Esophagus muscularis mucosa (tissue), 4 donors: ENCODE measurements around the gene PPL. TPM values are rescaled to one million over a fixed set of nuclear protein-coding genes. Genes with fewer than 3 reads are reported as not detected.

Experiments
- DNase-seq: peaks from one replicate; pipeline ENCODE4 v3.0.0-alpha.2; 2017; ENCODE audit errors: extremely low spot score
- H3K27ac ChIP-seq, 4 donors: fragments of 200-600 bp; sonication (generic); replicated peaks in 1 of 4; 1 replicate in 3 of 4; 2 replicates in 1 of 4; pipeline ENCODE4 v1.5.1; 2016 to 2019; ENCODE audit warnings: mild to moderate bottlenecking in 1 of 4
- H3K27me3 ChIP-seq, 4 donors: fragments of 200-600 bp; sonication (generic); one replicate each; pipeline versions ENCODE4 v1.5.1 to v1.6.0; 2016 to 2019
- H3K36me3 ChIP-seq, 4 donors: fragments of 200-600 bp; sonication (generic); one replicate each; pipeline ENCODE4 v1.5.1; 2016 to 2019
- H3K4me1 ChIP-seq, 4 donors: fragments of 200-600 bp; sonication (generic); one replicate each; pipeline ENCODE4 v1.5.1; 2016 to 2019
- H3K4me3 ChIP-seq, 4 donors: fragments of 200-600 bp; sonication (generic); 1 replicate in 2 of 4; 2 replicates in 2 of 4; pipeline ENCODE4 v1.5.1; 2016 to 2019; ENCODE audit warnings: mild to moderate bottlenecking in 4 of 4, moderate library complexity in 1 of 4
- H3K9me3 ChIP-seq, 4 donors: fragments of 200-600 bp; sonication (generic); 1 replicate in 3 of 4; 2 replicates in 1 of 4; pipeline ENCODE4 v1.5.1; 2016 to 2019
- EP300 ChIP-seq: sonication (generic); formaldehyde crosslinking; IDR thresholded peaks from one replicate; pipeline ENCODE4 v1.6.1; 2017; ENCODE audit warnings: antibody characterized with exemption
- POLR2A ChIP-seq: fragments of 450-650 bp; IDR thresholded peaks from one replicate; pipeline ENCODE4 v1.6.1; 2017; ENCODE audit warnings: antibody characterized with exemption, moderate library complexity, mild to moderate bottlenecking, low read depth
- POLR2AphosphoS5 ChIP-seq, 2 donors: sonication (generic); formaldehyde crosslinking; IDR thresholded peaks; one replicate each; pipeline ENCODE4 v1.6.1; 2017; ENCODE audit warnings: antibody characterized with exemption in 2 of 2
- WGBS: methylation state at CpG from one replicate; pipeline ENCODE4 v1.1.5; 2018; 5-methylcytosine and 5-hydroxymethylcytosine counted together
- intact Hi-C: fragments of 100-400 bp; cut with DNase I; formaldehyde crosslinking; loops from one replicate; pipeline ENCODE4 v1.15.1; 2023
- total RNA-seq, 4 donors: library from RNA; depleted of rRNA; stranded (reverse); fragments of >200 nt; gene quantifications; one replicate each; pipeline versions ENCODE4 v1.1.0 to v1.2.1, GENCODE V29; 2016
- TF ChIP-seq, protein P1 (sequence below), 3 experiments: fragments of 200-600 bp in 2 of 3; fragments of 450-650 bp in 1 of 3; sonication (generic) in 2 of 3; IDR thresholded peaks; one replicate each; pipeline ENCODE4 v1.5.1; 2017 to 2019; ENCODE audit warnings: antibody characterized with exemption in 3 of 3, mild to moderate bottlenecking in 2 of 3, moderate library complexity in 1 of 3

The PPL gene
- total RNA-seq, 4 donors from 2014 or later = 36.3 to 78.4 (median 57.4) TPM

GRCh38 chr16:4960579-4960978, 23.6 kb upstream of the PPL start:
- intact Hi-C loops = loop anchor here (10.0 kb wide), 1 partner anchor 114 kb away; the partner anchor contains the start of gene ALG1
- Histone ChIP-seq H3K4me1 (peaks cover 16 to 35% (median 31%) of the 10 kb centered on the region in 4 donors), H3K27me3 (no peaks in the 10 kb centered on the region), H3K9me3 (no peaks in the 10 kb centered on the region), H3K36me3 (no peaks in the 10 kb centered on the region), H3K27ac (no peak overlapping the region), H3K4me3 (no peak overlapping the region)
- WGBS = 73% methylated on average over 6 of the region's 6 CpGs
- TF ChIP-seq POLR2A (no peak), EP300 (no peak), POLR2AphosphoS5 (IDR thresholded peaks at IDR 0.05) (no peak)
- TF ChIP-seq, protein P1, sequence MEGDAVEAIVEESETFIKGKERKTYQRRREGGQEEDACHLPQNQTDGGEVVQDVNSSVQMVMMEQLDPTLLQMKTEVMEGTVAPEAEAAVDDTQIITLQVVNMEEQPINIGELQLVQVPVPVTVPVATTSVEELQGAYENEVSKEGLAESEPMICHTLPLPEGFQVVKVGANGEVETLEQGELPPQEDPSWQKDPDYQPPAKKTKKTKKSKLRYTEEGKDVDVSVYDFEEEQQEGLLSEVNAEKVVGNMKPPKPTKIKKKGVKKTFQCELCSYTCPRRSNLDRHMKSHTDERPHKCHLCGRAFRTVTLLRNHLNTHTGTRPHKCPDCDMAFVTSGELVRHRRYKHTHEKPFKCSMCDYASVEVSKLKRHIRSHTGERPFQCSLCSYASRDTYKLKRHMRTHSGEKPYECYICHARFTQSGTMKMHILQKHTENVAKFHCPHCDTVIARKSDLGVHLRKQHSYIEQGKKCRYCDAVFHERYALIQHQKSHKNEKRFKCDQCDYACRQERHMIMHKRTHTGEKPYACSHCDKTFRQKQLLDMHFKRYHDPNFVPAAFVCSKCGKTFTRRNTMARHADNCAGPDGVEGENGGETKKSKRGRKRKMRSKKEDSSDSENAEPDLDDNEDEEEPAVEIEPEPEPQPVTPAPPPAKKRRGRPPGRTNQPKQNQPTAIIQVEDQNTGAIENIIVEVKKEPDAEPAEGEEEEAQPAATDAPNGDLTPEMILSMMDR (IDR thresholded peaks at IDR 0.05) = no peak
- DNase-seq = no peak

- peak overlapping the region; percentile 53 to 72 (median 60) for H3K4me3 ChIP-seq
- H3K27ac ChIP-seq = no peak overlapping the region
- no peak for DNase-seq
- TF ChIP-seq EP300 = no peak
- no peak for TF ChIP-seq POLR2AphosphoS5 (IDR thresholded peaks at IDR 0.05)
- TF ChIP-seq POLR2A = no peak
- TF ChIP-seq, protein P1 (IDR thresholded peaks at IDR 0.05) = no peak
- 33% methylated on average over 25 of the region's 29 CpGs for WGBS
- peaks cover 16 to 35% (median 31%) of the 10 kb centered on the region in 4 donors for H3K4me1 ChIP-seq
- no peaks in the 10 kb centered on the region for H3K9me3 ChIP-seq
- intact Hi-C loops = loop anchor here (10.0 kb wide), 1 partner anchor 224 kb away; the partner anchor contains the start of genes ANKS3 and DNAAF8
- no peaks in the 10 kb centered on the region for H3K36me3 ChIP-seq
- H3K27me3 ChIP-seq = no peaks in the 10 kb centered on the region
These were observed 21.8 kb upstream of the PPL start for GRCh38 chr16:4958510-4959438.

DNA sequence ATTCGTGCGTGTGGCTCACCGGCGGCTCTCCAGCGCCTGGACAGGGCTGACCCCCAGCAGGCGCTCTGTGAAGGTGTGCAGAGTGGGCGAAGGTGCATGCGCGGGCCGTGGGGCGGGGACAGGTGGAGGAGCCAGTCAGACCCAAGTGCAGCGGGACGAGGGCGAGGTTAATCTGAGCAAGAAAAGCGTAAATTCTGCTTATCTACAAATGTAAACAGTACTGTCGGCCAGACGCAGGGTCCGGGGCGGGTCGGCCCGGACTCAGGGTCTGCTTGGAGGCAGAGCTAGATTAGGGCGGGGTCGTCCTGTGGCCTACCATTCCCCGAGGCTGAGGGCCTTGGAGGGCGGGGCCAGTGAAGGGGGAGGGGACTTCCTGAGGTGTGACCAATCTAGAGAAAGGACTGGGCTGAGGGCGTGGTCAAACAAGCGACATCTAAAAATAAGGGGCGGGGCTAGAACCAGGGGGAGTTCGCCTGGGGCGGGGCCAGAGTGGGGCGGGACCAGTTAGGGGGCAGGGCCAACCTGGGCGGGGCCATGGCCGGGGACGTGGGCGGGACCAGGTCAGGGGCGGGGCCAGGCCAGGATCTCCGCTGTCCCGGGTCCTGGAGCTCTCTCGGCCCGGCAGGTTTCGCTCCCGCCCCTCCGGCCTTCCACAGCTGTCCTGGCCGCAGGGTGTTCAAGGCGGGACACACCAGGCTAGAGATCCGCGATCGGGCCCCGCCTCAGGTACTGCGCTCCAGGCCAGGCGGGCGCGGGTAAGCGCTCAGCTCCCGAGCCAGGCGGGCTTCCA, 21.0 kb upstream of the PPL start, which contains the start of gene SEC14L5:
Gene SEC14L5 (plus strand): TSS at position 611 of the 790 bp plus-strand sequence. CDS start 994 bp downstream, outside the sequence.
- intact Hi-C loops = loop anchor here (10.0 kb wide), 1 partner anchor 223 kb away; the partner anchor contains the start of genes ANKS3 and DNAAF8
- Histone ChIP-seq H3K27me3 (no peaks in the 10 kb centered on the region), H3K27ac (peak within 1 kb of the TSS; percentile 64 to 78 (median 72)), H3K4me1 (peaks cover 16 to 35% (median 31%) of the 10 kb centered on the region in 4 donors), H3K9me3 (no peaks in the 10 kb centered on the region), H3K4me3 (peak within 1 kb of the TSS; percentile 53 to 72 (median 60)), H3K36me3 (no peaks in the 10 kb centered on the region)
- no peak for TF ChIP-seq POLR2A
- TF ChIP-seq, protein P1 (IDR thresholded peaks at IDR 0.05) = no peak
- peak; percentile 7 to 13 for TF ChIP-seq POLR2AphosphoS5 (IDR thresholded peaks at IDR 0.05)
- DNase-seq = peak; percentile 99
- WGBS = under 1% methylated on average over 38 of the region's 56 CpGs

DNA sequence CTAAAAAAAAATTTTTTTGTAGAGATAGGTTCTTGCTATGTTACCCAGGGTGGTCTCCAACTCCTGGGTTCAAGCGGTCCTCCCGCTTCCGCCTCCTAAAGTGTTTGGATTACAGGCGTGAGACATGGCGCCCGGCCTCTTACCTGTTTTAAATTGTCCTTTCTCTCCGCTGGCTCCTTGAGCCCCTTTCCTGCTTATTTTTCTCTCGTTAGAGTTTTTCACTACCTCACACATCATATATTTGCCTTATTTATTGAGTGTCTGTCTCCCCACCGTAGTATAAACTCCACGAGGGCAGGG, 20.4 kb upstream of the PPL start:
- peak overlapping the region; percentile 53 to 72 (median 60) for H3K4me3 ChIP-seq
- no peaks in the 10 kb centered on the region for H3K9me3 ChIP-seq
- no peak for DNase-seq
- no peaks in the 10 kb centered on the region for H3K36me3 ChIP-seq
- H3K27ac ChIP-seq = peak overlapping the region; percentile 64 to 78 (median 72)
- intact Hi-C loops = loop anchor here (10.0 kb wide), 1 partner anchor 223 kb away; the partner anchor contains the start of genes ANKS3 and DNAAF8
- H3K4me1 ChIP-seq = peaks cover 16 to 35% (median 31%) of the 10 kb centered on the region in 4 donors
- TF ChIP-seq EP300 = no peak
- no peak for TF ChIP-seq POLR2A
- TF ChIP-seq, protein P1 (IDR thresholded peaks at IDR 0.05) = no peak
- TF ChIP-seq POLR2AphosphoS5 (IDR thresholded peaks at IDR 0.05) = no peak
- 14% methylated on average over 10 of the region's 10 CpGs for WGBS
- no peaks in the 10 kb centered on the region for H3K27me3 ChIP-seq
